ENCODE measurements around the gene TNPO3.

TNPO3 gene

GRCh38 chr7:128912281-128912680 is 142.6 kb downstream of the TNPO3 start:
- in situ Hi-C loops (cut with MboI; ENCODE audit: low sequenced_read_pairs): loop anchor here (25.0 kb wide), 1 partner anchor 175 kb away; no protein-coding TSS in a partner anchor

- in situ Hi-C loops (cut with MboI; ENCODE audit: low sequenced_read_pairs): loop anchor here (25.0 kb wide), 1 partner anchor 176 kb away; no protein-coding TSS in a partner anchor
Measured at GRCh38 chr7:128911423-128912031, 143.4 kb downstream of the TNPO3 start.

- in situ Hi-C loops (cut with MboI; ENCODE audit: low sequenced_read_pairs): loop anchor here (25.0 kb wide), 1 partner anchor 177 kb away; no protein-coding TSS in a partner anchor
Measured at GRCh38 chr7:128910569-128910945, 144.4 kb downstream of the TNPO3 start, which contains the start of gene KCP. Gene KCP (minus strand): TSS chr7:128910709. CDS start chr7:128910676, 33 bp downstream.

GRCh38 chr7:128909625-128910568 is 145.0 kb downstream of the TNPO3 start:
- in situ Hi-C loops (cut with MboI; ENCODE audit: low sequenced_read_pairs): loop anchor here (25.0 kb wide), 1 partner anchor 177 kb away; no protein-coding TSS in a partner anchor

- in situ Hi-C loops (cut with MboI; ENCODE audit: low sequenced_read_pairs): loop anchor here (25.0 kb wide), 1 partner anchor 178 kb away; no protein-coding TSS in a partner anchor
Measured at GRCh38 chr7:128908750-128909624, 145.9 kb downstream of the TNPO3 start.

GRCh38 chr7:128906766-128907559 is 147.9 kb downstream of the TNPO3 start:
- in situ Hi-C loops (cut with MboI; ENCODE audit: low sequenced_read_pairs): loop anchor here (25.0 kb wide), 1 partner anchor 180 kb away; no protein-coding TSS in a partner anchor

GRCh38 chr7:128906001-128906765 is 148.7 kb downstream of the TNPO3 start:
- in situ Hi-C loops (cut with MboI; ENCODE audit: low sequenced_read_pairs): loop anchor here (25.0 kb wide), 1 partner anchor 181 kb away; no protein-coding TSS in a partner anchor

- in situ Hi-C loops (cut with MboI; ENCODE audit: low sequenced_read_pairs): loop anchor here (25.0 kb wide), 1 partner anchor 183 kb away; no protein-coding TSS in a partner anchor
Measured at GRCh38 chr7:128904381-128905197, 150.3 kb downstream of the TNPO3 start.

Data from HL-60/S4 (cell line).